LNCAP (cell line): Measurements from ENCODE around the gene FHOD3.

Experiments used
- TF ChIP-seq, protein P1 (sequence below): fragments of 450-650 bp; IDR thresholded peaks from 2 replicates; pipeline ENCODE4 v1.5.1; 2017; ENCODE audit warnings: mild to moderate bottlenecking

Gene FHOD3

DNA sequence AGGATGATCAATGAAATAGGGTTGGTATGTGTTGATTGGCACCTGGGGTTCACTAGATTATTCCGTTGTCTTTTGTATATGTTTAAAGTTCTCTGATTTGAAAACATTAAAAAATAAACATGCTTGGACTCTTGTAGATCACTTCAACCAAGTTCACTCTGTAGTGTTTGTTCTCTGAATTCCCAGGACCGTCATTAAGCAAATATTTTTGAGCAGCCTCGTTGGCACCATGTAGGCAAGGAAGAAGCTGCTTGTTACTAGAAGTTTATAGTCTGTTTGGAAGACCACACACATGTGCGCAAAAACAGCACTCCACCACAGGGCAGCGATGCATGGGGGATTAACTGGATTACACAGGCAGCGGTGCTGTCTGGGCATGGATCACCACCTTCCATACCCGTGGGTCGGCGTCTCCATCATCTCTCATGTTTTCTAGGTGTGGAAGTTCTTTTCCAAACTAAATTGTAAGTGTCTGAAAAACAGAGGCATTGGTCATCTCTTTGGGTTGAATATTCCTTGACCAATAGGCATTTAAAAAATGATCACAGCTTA is 212.2 kb downstream of the FHOD3 start:
- TF ChIP-seq, protein P1, sequence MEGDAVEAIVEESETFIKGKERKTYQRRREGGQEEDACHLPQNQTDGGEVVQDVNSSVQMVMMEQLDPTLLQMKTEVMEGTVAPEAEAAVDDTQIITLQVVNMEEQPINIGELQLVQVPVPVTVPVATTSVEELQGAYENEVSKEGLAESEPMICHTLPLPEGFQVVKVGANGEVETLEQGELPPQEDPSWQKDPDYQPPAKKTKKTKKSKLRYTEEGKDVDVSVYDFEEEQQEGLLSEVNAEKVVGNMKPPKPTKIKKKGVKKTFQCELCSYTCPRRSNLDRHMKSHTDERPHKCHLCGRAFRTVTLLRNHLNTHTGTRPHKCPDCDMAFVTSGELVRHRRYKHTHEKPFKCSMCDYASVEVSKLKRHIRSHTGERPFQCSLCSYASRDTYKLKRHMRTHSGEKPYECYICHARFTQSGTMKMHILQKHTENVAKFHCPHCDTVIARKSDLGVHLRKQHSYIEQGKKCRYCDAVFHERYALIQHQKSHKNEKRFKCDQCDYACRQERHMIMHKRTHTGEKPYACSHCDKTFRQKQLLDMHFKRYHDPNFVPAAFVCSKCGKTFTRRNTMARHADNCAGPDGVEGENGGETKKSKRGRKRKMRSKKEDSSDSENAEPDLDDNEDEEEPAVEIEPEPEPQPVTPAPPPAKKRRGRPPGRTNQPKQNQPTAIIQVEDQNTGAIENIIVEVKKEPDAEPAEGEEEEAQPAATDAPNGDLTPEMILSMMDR = no peak

DNA sequence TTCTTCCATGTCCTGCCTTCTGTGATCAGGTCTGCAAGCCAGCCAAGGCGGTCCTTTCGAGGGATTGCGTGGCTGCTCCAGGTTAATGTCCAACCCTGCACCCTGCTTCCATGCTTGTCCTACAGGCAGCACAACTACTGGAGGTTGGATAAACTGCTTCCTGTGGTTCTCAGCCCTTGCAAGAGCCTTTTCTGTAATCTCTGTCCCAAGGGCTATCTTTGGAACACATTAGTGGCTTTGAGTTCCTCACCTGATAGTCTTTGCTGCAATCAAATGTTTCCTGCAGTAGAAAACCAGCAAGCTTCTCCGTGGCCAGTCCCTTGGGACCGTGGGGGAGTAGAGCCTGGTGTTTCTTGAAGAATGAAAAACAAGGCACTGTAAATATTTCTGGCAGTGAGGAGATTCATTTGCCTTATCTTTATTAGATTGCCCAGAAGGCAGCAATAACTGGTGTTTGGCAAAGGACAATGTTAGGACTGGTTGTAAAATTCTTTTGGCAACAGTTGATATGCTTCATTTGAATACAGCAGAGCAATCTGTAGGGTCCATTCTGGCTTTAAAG is 214.4 kb downstream of the FHOD3 start:
- TF ChIP-seq, protein P1 = no peak

DNA sequence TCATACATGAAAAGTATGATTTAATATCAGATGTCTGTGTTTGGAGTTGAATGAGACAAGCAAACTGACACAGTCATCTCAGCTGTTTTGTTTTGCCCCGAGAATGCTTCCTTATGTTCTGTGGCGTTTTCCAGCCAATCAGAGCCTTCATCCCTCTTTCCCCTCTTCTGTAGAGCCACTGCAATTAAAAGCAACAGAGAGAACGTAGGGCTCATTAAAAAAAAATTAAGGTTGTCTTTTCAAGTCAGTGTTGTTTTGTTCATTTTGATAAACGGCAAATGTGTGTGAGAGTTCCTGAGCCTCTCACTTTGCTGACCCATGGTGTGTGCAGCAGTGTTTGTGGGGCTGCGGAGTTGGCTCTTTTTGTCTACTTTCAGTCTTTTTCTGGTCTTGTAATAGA is 216.0 kb downstream of the FHOD3 start:
- TF ChIP-seq, protein P1 = no peak

DNA sequence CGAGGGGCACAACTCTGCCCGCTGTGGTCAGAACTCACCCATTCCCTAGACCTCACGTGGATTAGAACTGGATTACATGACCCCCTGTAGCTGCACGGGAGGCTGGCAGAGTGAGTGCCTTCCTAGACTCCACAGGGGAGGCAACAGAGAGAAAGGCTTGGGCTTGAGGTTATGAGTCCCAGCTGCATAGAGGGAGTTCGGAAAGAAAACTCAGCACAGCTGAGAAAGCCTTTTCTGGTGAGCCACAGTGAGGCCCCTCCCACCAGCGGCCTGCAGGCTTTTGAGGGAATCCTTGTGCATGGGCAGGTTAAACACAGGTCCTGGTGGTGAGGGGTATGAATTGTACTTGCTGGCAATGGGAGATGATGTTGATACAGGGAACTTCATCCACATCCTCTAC is 217.3 kb downstream of the FHOD3 start:
- TF ChIP-seq, protein P1 = no peak

DNA sequence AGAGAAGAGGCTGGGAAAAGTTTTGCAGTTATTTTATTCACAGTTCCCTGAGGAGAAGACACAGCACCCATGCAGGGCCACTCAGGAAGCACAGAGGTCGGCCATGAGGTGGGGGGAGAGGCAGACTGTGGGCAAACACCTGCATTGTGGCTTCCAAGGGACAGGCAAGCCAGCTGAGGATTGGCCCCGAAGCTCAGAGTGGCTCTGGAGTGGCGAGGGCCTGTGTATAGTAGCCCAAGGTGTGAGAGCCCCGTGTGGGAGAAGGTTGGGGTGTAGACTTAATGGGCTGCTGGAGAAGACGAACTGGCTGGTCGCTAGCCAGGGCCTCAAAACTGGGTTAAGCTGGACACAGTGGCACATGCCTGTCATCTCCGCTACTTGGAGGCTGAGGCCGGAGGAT is 218.7 kb downstream of the FHOD3 start:
- TF ChIP-seq, protein P1 = no peak

DNA sequence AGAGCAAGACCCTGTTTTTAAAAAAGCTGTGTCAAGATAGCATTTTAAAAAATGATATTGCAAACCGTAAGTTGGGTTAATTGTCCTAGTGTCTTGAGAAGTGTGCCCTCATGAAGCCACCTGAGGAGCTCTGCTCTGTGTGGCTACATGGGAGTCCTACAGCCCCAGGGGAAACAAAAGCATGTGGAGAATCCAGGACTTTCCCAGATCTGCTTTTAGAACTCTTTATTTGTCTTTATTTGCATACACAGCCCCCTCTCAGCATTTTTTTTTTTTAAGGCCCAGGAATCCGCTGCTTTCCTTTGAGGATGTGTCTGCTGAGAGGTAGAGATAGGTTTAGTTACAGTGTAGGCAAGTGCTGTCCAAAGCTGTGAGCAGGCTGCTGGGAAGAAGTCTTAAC is 219.2 kb downstream of the FHOD3 start:
- TF ChIP-seq, protein P1 = no peak

DNA sequence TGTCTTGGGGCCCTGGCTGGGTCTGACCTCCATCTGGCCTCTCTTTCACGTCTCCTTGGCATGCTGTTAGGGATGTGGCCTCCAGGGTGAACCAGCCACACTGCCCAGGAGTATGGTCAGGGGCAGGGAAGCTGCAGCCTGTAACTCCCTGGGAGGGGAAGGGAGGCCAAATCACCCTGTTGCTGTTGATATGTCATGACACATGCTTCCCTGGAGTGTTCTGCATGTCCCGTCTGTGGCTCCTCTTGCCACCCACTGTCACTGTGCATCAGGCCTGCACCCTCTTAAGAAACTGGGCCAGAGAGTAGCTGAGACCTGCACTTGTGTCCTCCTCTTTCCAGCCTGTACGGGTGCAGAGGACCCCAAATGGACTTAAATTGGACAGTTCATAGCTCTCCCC is 221.3 kb downstream of the FHOD3 start:
- TF ChIP-seq, protein P1 = no peak

DNA sequence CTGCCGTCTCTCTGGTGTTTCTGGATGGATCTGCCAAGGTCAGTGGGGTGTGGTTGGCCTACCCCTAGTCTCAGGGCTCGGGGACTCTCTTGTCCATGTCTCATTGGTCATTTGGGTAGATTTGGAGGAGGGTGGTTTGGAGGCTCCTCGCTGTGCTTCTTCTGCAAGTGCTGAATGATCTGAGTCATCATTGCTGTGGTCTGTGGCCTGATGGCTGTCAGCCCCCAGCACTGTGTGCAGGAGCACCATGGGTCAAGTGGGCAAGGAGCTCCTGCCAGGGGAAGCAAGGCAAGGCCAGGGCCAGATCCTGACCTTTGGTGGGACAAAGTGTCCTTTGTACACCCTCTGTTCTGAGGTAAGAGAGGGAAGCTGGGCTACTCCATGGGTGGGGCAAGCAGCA is 221.8 kb downstream of the FHOD3 start:
- TF ChIP-seq, protein P1 = no peak
